Activated CD4-positive, CD25-positive, alpha-beta regulatory T cell (primary cell): ENCODE data around the gene WDFY4.

Experiments
- DNase-seq, 4 experiments: peaks; one replicate each; lab custom pipeline; 2025; lab: John Stamatoyannopoulos, UW

WDFY4 gene

GRCh38 chr10:48655411-48656240 is 29.0 kb upstream of the WDFY4 start:
- DNase-seq = no peak

GRCh38 chr10:48656241-48656913 is 28.3 kb upstream of the WDFY4 start:
- peak; percentile 78 to 86 (median 80) for DNase-seq

GRCh38 chr10:48656914-48657305 is 27.8 kb upstream of the WDFY4 start:
- no peak for DNase-seq

- DNase-seq = no peak
Observed at GRCh38 chr10:48657416-48657815, 27.3 kb upstream of the WDFY4 start.

- DNase-seq = peak in 3 of 4 experiments; percentile 13 to 49 (median 19)
Observed at GRCh38 chr10:48658243-48658974, 26.3 kb upstream of the WDFY4 start.

- no peak for DNase-seq
Observed at GRCh38 chr10:48658975-48659269, 25.8 kb upstream of the WDFY4 start.

- DNase-seq = no peak
Observed at GRCh38 chr10:48659790-48660189, 24.9 kb upstream of the WDFY4 start.

GRCh38 chr10:48661441-48661840 is 23.2 kb upstream of the WDFY4 start:
- no peak for DNase-seq

- DNase-seq = no peak
Observed at GRCh38 chr10:48667960-48668590, 16.6 kb upstream of the WDFY4 start.

- no peak for DNase-seq
Observed at GRCh38 chr10:48670978-48671913, 13.4 kb upstream of the WDFY4 start.

- DNase-seq = no peak
Observed at GRCh38 chr10:48671914-48672595, 12.6 kb upstream of the WDFY4 start.

GRCh38 chr10:48672596-48673265 is 11.9 kb upstream of the WDFY4 start:
- no peak for DNase-seq

GRCh38 chr10:48677625-48678024 is 7.0 kb upstream of the WDFY4 start:
- no peak for DNase-seq

GRCh38 chr10:48678041-48678440 is 6.6 kb upstream of the WDFY4 start:
- no peak for DNase-seq

- no peak for DNase-seq
Observed at GRCh38 chr10:48681740-48682139, 2.9 kb upstream of the WDFY4 start.

GRCh38 chr10:48682265-48682664 is 2.4 kb upstream of the WDFY4 start:
- no peak for DNase-seq

GRCh38 chr10:48683424-48683823 is 1.2 kb upstream of the WDFY4 start:
- DNase-seq = no peak

GRCh38 chr10:48683868-48684267 is 805 bp upstream of the WDFY4 start:
- no peak for DNase-seq

- no peak for DNase-seq
Observed at GRCh38 chr10:48684463-48684791, 246 bp upstream of the WDFY4 start.

GRCh38 chr10:48685731-48686130 is 1.1 kb downstream of the WDFY4 start:
- DNase-seq = no peak
